Endothelial cell of hepatic sinusoid (primary cell): ENCODE data around the gene GPD1.
"Not testable (repeated sequence)": the region's sequence is repeated elsewhere in the genome, so short reads cannot be mapped to it uniquely, and the experiment has no call there.

Source experiments
- in situ Hi-C: cut with HindIII; loops from 2 replicates; pipeline ENCODE4 v1.10.0; 2017; ENCODE audit warnings: low sequenced_read_pairs

Gene GPD1

GRCh38 chr12:50072198-50072907, 31.5 kb upstream of the GPD1 start:
- in situ Hi-C loops, result no loop called here

- in situ Hi-C loops, result no loop called here
Measured at GRCh38 chr12:50073206-50073605, 30.6 kb upstream of the GPD1 start.

- in situ Hi-C loops, result no loop called here
Measured at GRCh38 chr12:50073712-50074111, 30.1 kb upstream of the GPD1 start.

- in situ Hi-C loops, result no loop called here
Measured at GRCh38 chr12:50074936-50075807, 28.6 kb upstream of the GPD1 start.

- in situ Hi-C loops, result no loop called here
Measured at GRCh38 chr12:50075808-50076170, 28.0 kb upstream of the GPD1 start.

- in situ Hi-C loops, result no loop called here
Measured at GRCh38 chr12:50077099-50077498, 26.7 kb upstream of the GPD1 start.

GRCh38 chr12:50078281-50078680, 25.5 kb upstream of the GPD1 start:
- in situ Hi-C loops, result no loop called here

GRCh38 chr12:50079771-50080170, 24.0 kb upstream of the GPD1 start:
- in situ Hi-C loops, result no loop called here

GRCh38 chr12:50081096-50081808, 22.6 kb upstream of the GPD1 start:
- in situ Hi-C loops, result no loop called here

GRCh38 chr12:50082644-50083043, 21.2 kb upstream of the GPD1 start:
- in situ Hi-C loops, result no loop called here

GRCh38 chr12:50083301-50083700, 20.5 kb upstream of the GPD1 start:
- in situ Hi-C loops, result no loop called here

GRCh38 chr12:50084409-50084774, 19.4 kb upstream of the GPD1 start:
- in situ Hi-C loops, result not testable (repeated sequence)

- in situ Hi-C loops, result loop anchor here (5.0 kb wide), 1 partner anchor 92 kb away; no protein-coding TSS in a partner anchor
Measured at GRCh38 chr12:50084775-50085614, 18.8 kb upstream of the GPD1 start, which contains the start of gene SMARCD1. Gene SMARCD1 (plus strand): TSS chr12:50085342. CDS start chr12:50085370, 28 bp downstream.

- in situ Hi-C loops, result loop anchor here (5.0 kb wide), 1 partner anchor 92 kb away; no protein-coding TSS in a partner anchor
Measured at GRCh38 chr12:50085615-50086072, 18.2 kb upstream of the GPD1 start.

GRCh38 chr12:50086148-50086547, 17.7 kb upstream of the GPD1 start:
- in situ Hi-C loops, result loop anchor here (5.0 kb wide), 1 partner anchor 91 kb away; no protein-coding TSS in a partner anchor

GRCh38 chr12:50087151-50087550, 16.7 kb upstream of the GPD1 start:
- in situ Hi-C loops, result loop anchor here (5.0 kb wide), 1 partner anchor 90 kb away; no protein-coding TSS in a partner anchor

- in situ Hi-C loops, result loop anchor here (5.0 kb wide), 1 partner anchor 89 kb away; no protein-coding TSS in a partner anchor
Measured at GRCh38 chr12:50087995-50088394, 15.8 kb upstream of the GPD1 start.

GRCh38 chr12:50088577-50089335, 15.1 kb upstream of the GPD1 start:
- in situ Hi-C loops, result loop anchor here (5.0 kb wide), 1 partner anchor 89 kb away; no protein-coding TSS in a partner anchor

GRCh38 chr12:50089730-50090129, 14.1 kb upstream of the GPD1 start:
- in situ Hi-C loops, result loop anchor here (5.0 kb wide), 1 partner anchor 88 kb away; no protein-coding TSS in a partner anchor
